Measurements from ENCODE around the gene PLCB1. TPM values are rescaled to one million over a fixed set of nuclear protein-coding genes. Genes with fewer than 3 reads are reported as not detected.

PLCB1 gene
- total RNA-seq, 1 donor from 2014 or later: 16.2 TPM

DNA sequence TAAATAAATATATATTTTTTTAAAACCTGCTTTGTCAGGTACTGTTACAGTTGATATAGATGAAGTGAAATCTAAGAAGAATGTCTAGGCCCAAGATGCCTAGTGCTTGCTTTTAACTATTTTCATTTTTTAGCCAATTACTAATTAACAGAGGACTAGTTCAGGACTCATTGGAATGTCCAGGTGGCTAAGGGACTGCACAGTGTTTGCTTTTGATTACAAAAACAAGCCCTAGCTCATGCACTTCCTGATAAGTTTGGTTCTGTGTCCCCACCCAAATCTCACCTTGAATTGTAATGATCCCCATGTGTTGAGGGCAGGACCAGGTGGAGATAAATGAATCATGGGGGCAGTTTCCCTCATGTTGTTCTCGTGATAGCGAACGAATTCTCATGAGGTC is 417.1 kb downstream of the PLCB1 start:
- TF ChIP-seq, protein P1, sequence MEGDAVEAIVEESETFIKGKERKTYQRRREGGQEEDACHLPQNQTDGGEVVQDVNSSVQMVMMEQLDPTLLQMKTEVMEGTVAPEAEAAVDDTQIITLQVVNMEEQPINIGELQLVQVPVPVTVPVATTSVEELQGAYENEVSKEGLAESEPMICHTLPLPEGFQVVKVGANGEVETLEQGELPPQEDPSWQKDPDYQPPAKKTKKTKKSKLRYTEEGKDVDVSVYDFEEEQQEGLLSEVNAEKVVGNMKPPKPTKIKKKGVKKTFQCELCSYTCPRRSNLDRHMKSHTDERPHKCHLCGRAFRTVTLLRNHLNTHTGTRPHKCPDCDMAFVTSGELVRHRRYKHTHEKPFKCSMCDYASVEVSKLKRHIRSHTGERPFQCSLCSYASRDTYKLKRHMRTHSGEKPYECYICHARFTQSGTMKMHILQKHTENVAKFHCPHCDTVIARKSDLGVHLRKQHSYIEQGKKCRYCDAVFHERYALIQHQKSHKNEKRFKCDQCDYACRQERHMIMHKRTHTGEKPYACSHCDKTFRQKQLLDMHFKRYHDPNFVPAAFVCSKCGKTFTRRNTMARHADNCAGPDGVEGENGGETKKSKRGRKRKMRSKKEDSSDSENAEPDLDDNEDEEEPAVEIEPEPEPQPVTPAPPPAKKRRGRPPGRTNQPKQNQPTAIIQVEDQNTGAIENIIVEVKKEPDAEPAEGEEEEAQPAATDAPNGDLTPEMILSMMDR (IDR thresholded peaks at IDR 0.05; ENCODE audit: unreplicated experiment): no peak
- Mint-ChIP-seq H3K4me3 (ENCODE audit: low read depth) (no peak overlapping the region), H3K4me1 (ENCODE audit: low read depth) (no peaks in the 10 kb centered on the region)

DNA sequence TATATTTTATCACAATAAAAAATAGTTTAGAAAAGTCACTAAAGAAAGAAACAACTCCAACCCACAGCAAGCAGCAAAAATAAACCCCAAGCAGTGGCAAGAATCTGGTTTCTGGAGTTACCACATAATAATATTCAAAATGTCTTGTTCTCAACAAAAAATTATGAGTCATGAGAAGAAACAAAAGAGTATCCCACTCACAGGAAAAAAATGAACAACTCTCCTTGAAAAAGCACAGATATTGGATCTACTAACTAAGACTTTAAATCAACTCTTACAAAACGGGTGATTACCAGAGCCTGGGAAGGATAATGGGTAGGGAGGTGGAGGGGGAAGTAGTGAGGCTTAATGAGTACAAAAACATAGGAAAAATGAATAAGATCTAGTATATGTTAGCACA is 425.6 kb downstream of the PLCB1 start:
- no peaks in the 10 kb centered on the region for H3K4me1 Mint-ChIP-seq (ENCODE audit: low read depth)
- no peak overlapping the region for H3K27ac Mint-ChIP-seq
- H3K4me3 Mint-ChIP-seq (ENCODE audit: low read depth): no peak overlapping the region

More for the DNA sequence above, 417.1 kb downstream of the PLCB1 start:
- Mint-ChIP-seq H3K27ac (no peak overlapping the region), H3K27me3 (no peaks in the 10 kb centered on the region), H3K36me3 (ENCODE audit: insufficient read depth) (no peaks in the 10 kb centered on the region), H3K9me3 (ENCODE audit: low read depth) (no peaks in the 10 kb centered on the region)
- DNase-seq (ENCODE audit: low spot score, unreplicated experiment): no peak

DNA sequence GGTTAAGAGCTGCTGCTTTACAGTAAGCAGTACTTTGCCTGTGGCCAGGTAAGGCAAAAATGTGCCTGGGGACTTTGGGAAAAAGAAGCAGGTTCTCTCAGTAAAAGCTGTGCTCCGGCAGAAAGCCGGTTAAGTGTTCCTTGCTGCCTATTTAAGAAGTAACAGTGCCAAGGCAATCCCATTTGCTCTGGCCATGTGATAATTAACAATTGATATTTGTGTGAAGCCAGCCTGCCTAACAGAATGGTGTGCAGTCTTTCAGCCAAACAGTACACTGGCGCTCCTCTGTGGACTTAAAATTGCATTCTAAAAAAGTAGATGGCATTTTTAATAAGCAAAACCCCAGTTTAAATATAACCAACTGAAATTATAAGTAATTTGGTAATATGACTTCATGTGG is 430.3 kb downstream of the PLCB1 start:
- H3K4me3 Mint-ChIP-seq (ENCODE audit: low read depth): no peak overlapping the region
- H3K27me3 Mint-ChIP-seq: no peaks in the 10 kb centered on the region
- no peak for DNase-seq (ENCODE audit: low spot score, unreplicated experiment)
- no peak overlapping the region for H3K27ac Mint-ChIP-seq
- TF ChIP-seq, protein P1 (IDR thresholded peaks at IDR 0.05; ENCODE audit: unreplicated experiment): no peak
- H3K36me3 Mint-ChIP-seq (ENCODE audit: insufficient read depth): peaks cover 3% of the 10 kb centered on the region
- no peaks in the 10 kb centered on the region for H3K4me1 Mint-ChIP-seq (ENCODE audit: low read depth)
- peaks cover 17% of the 10 kb centered on the region for H3K9me3 Mint-ChIP-seq (ENCODE audit: low read depth)

More for the DNA sequence above, 425.6 kb downstream of the PLCB1 start:
- H3K36me3 Mint-ChIP-seq (ENCODE audit: insufficient read depth): peaks cover 4% of the 10 kb centered on the region
- no peak for DNase-seq (ENCODE audit: low spot score, unreplicated experiment)
- no peaks in the 10 kb centered on the region for H3K27me3 Mint-ChIP-seq
- H3K9me3 Mint-ChIP-seq (ENCODE audit: low read depth): peaks cover 17% of the 10 kb centered on the region
- TF ChIP-seq, protein P1 (IDR thresholded peaks at IDR 0.05; ENCODE audit: unreplicated experiment): no peak

DNA sequence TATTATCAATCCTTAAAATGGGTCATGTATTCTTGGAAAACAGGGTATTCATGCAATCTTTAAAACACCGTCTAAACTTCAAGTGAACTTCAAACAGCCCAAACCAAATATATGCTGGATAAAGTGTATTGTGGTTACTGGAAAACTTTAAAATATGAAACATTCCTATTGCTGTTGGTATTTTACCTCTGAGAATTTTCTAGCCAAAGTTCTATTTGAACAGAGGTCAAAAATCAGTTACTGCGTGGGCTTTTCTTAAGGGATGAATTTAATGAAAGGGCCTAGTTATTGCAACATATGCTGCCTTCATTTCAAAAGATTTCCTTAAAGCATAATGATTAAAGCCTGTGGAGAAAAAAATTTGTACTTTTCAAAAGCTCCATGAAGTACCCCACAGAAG is 436.0 kb downstream of the PLCB1 start:
- no peaks in the 10 kb centered on the region for H3K4me1 Mint-ChIP-seq (ENCODE audit: low read depth)
- peaks cover 10% of the 10 kb centered on the region for H3K9me3 Mint-ChIP-seq (ENCODE audit: low read depth)
- H3K27ac Mint-ChIP-seq: no peak overlapping the region
- DNase-seq (ENCODE audit: low spot score, unreplicated experiment): no peak
- no peaks in the 10 kb centered on the region for H3K36me3 Mint-ChIP-seq (ENCODE audit: insufficient read depth)
- H3K27me3 Mint-ChIP-seq: no peaks in the 10 kb centered on the region
- TF ChIP-seq, protein P1 (IDR thresholded peaks at IDR 0.05; ENCODE audit: unreplicated experiment): no peak
- H3K4me3 Mint-ChIP-seq (ENCODE audit: low read depth): no peak overlapping the region

DNA sequence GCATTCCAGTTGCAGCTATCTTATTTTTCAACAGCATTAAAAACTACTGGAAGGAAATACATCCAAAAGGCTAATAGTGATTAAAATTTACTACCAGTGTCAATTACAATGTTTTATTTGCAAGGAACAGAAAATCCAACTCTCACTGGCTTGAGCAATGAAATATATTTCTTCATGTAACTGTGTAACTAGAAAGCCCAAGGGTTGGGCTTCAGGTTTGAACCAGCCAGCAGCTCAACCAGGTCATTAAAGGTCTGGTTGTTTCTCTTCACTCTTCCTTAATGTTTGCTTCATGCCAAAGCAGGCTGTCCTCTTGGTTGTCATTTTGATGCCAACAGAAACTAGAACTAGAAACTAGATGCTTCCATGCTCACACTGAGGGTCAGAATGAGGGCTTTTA is 437.7 kb downstream of the PLCB1 start:
- Mint-ChIP-seq H3K4me1 (ENCODE audit: low read depth) (no peaks in the 10 kb centered on the region), H3K4me3 (ENCODE audit: low read depth) (no peak overlapping the region), H3K9me3 (ENCODE audit: low read depth) (peaks cover 3% of the 10 kb centered on the region), H3K36me3 (ENCODE audit: insufficient read depth) (no peaks in the 10 kb centered on the region), H3K27ac (no peak overlapping the region), H3K27me3 (no peaks in the 10 kb centered on the region)
- no peak for DNase-seq (ENCODE audit: low spot score, unreplicated experiment)
- TF ChIP-seq, protein P1 (IDR thresholded peaks at IDR 0.05; ENCODE audit: unreplicated experiment): no peak

Data from progenitor cell of endocrine pancreas (in vitro differentiated cells).